Activated naive CD4-positive, alpha-beta T cell treated with anti-CD3 and anti-CD28 coated beads for 36 hours (primary cell): Measurements from ENCODE around the gene SIX3. TPM values are rescaled to one million over a fixed set of nuclear protein-coding genes. Genes with fewer than 3 reads are reported as not detected.

ENCODE experiments used
- CTCF ChIA-PET: fragments of 350-600 bp; sonication (Branson Sonifier 250); formaldehyde crosslinking; loops from one replicate; lab custom pipeline; 2021; ENCODE audit warnings: antibody characterized with exemption; lab: Charles Lee
- DNase-seq: peaks from one replicate; pipeline ENCODE4 v3.0.0-alpha.2; 2020
- H3K27ac Mint-ChIP-seq: one replicate; pipeline ENCODE4 v1.8.0; 2021; ENCODE audit warnings: mild to moderate bottlenecking, mixed read lengths
- H3K27me3 Mint-ChIP-seq: one replicate; pipeline ENCODE4 v1.8.0; 2021; ENCODE audit warnings: low read depth, mixed read lengths
- H3K36me3 Mint-ChIP-seq: one replicate; pipeline ENCODE4 v1.8.0; 2021; ENCODE audit warnings: low read depth, mixed read lengths
- H3K4me1 Mint-ChIP-seq: one replicate; pipeline ENCODE4 v1.8.0; 2021; ENCODE audit warnings: low read depth, mixed read lengths
- H3K4me3 Mint-ChIP-seq: one replicate; pipeline ENCODE4 v1.8.0; 2021; ENCODE audit warnings: mild to moderate bottlenecking, moderate library complexity, mixed read lengths
- H3K9me3 Mint-ChIP-seq: one replicate; pipeline ENCODE4 v1.8.0; 2021; ENCODE audit warnings: mixed read lengths
- intact Hi-C: fragments of 100-400 bp; cut with micrococcal nuclease; formaldehyde crosslinking; loops from one replicate; pipeline ENCODE4 v1.15.1; 2023
- total RNA-seq, 2 experiments: library from RNA; stranded (reverse); gene quantifications; one replicate each; pipeline ENCODE4 v1.2.3, GENCODE V29; 2021

SIX3 gene
- total RNA-seq, 2 experiments from 2014 or later: not detected

DNA sequence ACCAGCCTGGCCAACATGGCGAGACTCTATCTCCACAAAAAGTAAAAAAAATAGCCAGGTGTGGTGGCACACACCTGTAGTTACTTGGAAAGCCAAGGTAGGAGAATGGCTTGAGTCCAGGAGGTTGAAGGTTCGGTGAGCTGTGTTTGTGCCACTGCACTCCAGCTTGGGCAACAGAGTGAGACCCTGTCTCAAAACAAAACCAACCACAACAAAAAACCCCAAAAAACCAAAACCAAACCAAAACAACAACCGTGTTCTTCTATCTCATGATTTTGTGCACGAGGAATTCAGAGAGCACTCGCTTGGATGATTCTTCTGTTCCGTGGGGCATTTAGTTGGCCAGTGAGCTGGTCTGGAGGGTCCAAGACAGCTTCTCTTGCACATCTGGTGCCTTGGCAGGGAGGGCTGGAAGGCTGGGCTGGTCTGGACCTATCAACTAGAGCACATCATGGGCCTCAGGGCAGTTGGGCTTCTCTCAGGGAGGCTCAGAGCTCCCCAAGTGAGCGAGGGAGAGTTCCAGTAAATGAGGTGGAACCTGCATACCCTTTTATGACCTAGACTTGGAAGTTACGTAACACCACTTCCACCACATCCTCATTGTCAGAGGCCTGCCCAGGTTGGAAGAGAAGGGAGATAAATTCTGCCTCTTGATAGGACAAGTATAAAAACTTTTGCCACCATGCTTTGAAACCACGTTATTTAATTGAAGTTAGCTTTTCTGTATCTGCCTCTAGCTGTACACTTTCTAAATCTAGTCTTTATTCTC is 42.5 kb downstream of the SIX3 start:
- CTCF ChIA-PET: interaction anchor here (0.7 to 1.8 kb wide), 6 partner anchors 45 to 593 kb away, joined by 3 to 8 read pairs (median 4); no protein-coding TSS in a partner anchor
- Mint-ChIP-seq H3K9me3 (no peaks in the 10 kb centered on the region), H3K4me1 (no peaks in the 10 kb centered on the region), H3K36me3 (no peaks in the 10 kb centered on the region), H3K4me3 (no peak overlapping the region), H3K27ac (no peak overlapping the region), H3K27me3 (peaks cover 11% of the 10 kb centered on the region)
- DNase-seq: no peak
- intact Hi-C loops: loop anchor here (2.0 to 5.0 kb wide), 3 partner anchors 31 to 953 kb away; no protein-coding TSS in a partner anchor

GRCh38 chr2:44989176-44989575 is 47.7 kb downstream of the SIX3 start:
- peaks cover 5% of the 10 kb centered on the region for H3K9me3 Mint-ChIP-seq
- no peak overlapping the region for H3K27ac Mint-ChIP-seq
- no peaks in the 10 kb centered on the region for H3K4me1 Mint-ChIP-seq
- H3K4me3 Mint-ChIP-seq: no peak overlapping the region
- CTCF ChIA-PET: no interaction called here
- H3K27me3 Mint-ChIP-seq: peaks cover 37% of the 10 kb centered on the region
- DNase-seq: no peak
- H3K36me3 Mint-ChIP-seq: peaks cover 3% of the 10 kb centered on the region
- intact Hi-C loops: no loop called here

GRCh38 chr2:44994377-44994776 is 52.9 kb downstream of the SIX3 start:
- H3K4me1 Mint-ChIP-seq: no peaks in the 10 kb centered on the region
- no peak overlapping the region for H3K4me3 Mint-ChIP-seq
- peaks cover 65% of the 10 kb centered on the region for H3K27me3 Mint-ChIP-seq
- H3K9me3 Mint-ChIP-seq: peaks cover 5% of the 10 kb centered on the region
- no peak overlapping the region for H3K27ac Mint-ChIP-seq
- no peak for DNase-seq
- CTCF ChIA-PET: no interaction called here
- peaks cover 3% of the 10 kb centered on the region for H3K36me3 Mint-ChIP-seq
- intact Hi-C loops: no loop called here

Other genes starting within 250 kb of the SIX3 start
- gene SIX2, start 67.8 kb downstream of the SIX3 start, total RNA-seq: not detected